IMR-90 (cell line): ENCODE data around the gene COL7A1. TPM values are rescaled to one million over a fixed set of nuclear protein-coding genes. Genes with fewer than 3 reads are reported as not detected.

Experiments
- ATAC-seq: fragments of 200-7000 bp; cut with Tn5 transposase; 2 replicates; pipeline ENCODE4 v1.9.1; 2020; ENCODE audit warnings: low read depth, mild to moderate bottlenecking, moderate library complexity
- BruUV-seq: library from RNA; stranded (reverse); fragments of 400-500 nt; replicated peaks from 2 replicates; lab custom pipeline; 2021; lab: Mats Ljungman, UMichigan
- CTCF ChIA-PET: fragments of 300-600 bp; formaldehyde crosslinking; extraction: SDS; loops from one replicate; lab custom pipeline; 2021; ENCODE audit warnings: antibody characterized with exemption; lab: Yijun Ruan, JAX
- POLR2A ChIA-PET: fragments of 300-600 bp; sonication (Branson Sonifier 250); formaldehyde crosslinking; loops from one replicate; lab custom pipeline; 2022; ENCODE audit warnings: antibody characterized with exemption; ENCODE audit not compliant: unreplicated experiment; lab: Charles Lee
- DNase-seq: peaks from one replicate; pipeline ENCODE4 v3.0.0; 2013
- H2AFZ ChIP-seq: replicated peaks from 2 replicates; pipeline ENCODE3; 2013; ENCODE audit warnings: low read length, mild to moderate bottlenecking; ENCODE audit not compliant: poor library complexity
- H2AK5ac ChIP-seq: 2 replicates; pipeline ENCODE4 v1.6.1; 2013; ENCODE audit warnings: low read depth, low read length, inconsistent platforms
- H2AK9ac ChIP-seq: replicated peaks from 2 replicates; pipeline ENCODE3; 2013; ENCODE audit warnings: mild to moderate bottlenecking, low read depth, low read length, moderate library complexity; ENCODE audit not compliant: poor library complexity
- H2BK120ac ChIP-seq: 2 replicates; pipeline ENCODE4 v1.6.1; 2013; ENCODE audit warnings: low read depth, low read length, inconsistent platforms
- H2BK15ac ChIP-seq: 3 replicates; pipeline ENCODE4 v1.6.1; 2013; ENCODE audit warnings: low read depth, low read length, inconsistent platforms
- H2BK20ac ChIP-seq: 2 replicates; pipeline ENCODE4 v1.6.1; 2013; ENCODE audit warnings: low read depth, mild to moderate bottlenecking, inconsistent platforms, low read length, moderate library complexity
- H2BK5ac ChIP-seq: 2 replicates; pipeline ENCODE4 v1.6.1; 2013; ENCODE audit warnings: mild to moderate bottlenecking, low read depth, low read length, inconsistent platforms; ENCODE audit not compliant: poor library complexity, severe bottlenecking
- H3K14ac ChIP-seq: replicated peaks from 2 replicates; pipeline ENCODE4 v1.6.1; 2013; ENCODE audit warnings: low read depth, low read length, inconsistent platforms
- H3K18ac ChIP-seq: 2 replicates; pipeline ENCODE4 v1.6.1; 2013; ENCODE audit warnings: low read depth, low read length, control low read depth
- H3K23ac ChIP-seq: 2 replicates; pipeline ENCODE4 v1.6.1; 2013; ENCODE audit warnings: low read depth, low read length, inconsistent platforms
- H3K27ac ChIP-seq: 2 replicates; pipeline ENCODE4 v1.5.1; 2013; ENCODE audit warnings: mild to moderate bottlenecking, control low read depth, low read length; ENCODE audit not compliant: insufficient read depth
- H3K27me3 ChIP-seq: 2 replicates; pipeline ENCODE4 v1.6.1; 2013; ENCODE audit warnings: low read length; ENCODE audit not compliant: control insufficient read depth, insufficient read depth
- H3K36me3 ChIP-seq: 2 replicates; pipeline ENCODE4 v1.6.1; 2013; ENCODE audit warnings: low read length, mixed read lengths; ENCODE audit not compliant: control insufficient read depth, insufficient read depth
- H3K4ac ChIP-seq: 2 replicates; pipeline ENCODE4 v1.6.1; 2013; ENCODE audit warnings: low read depth, low read length, inconsistent platforms
- H3K4me1 ChIP-seq: 2 replicates; pipeline ENCODE4 v1.6.1; 2013; ENCODE audit warnings: low read length, mixed read lengths; ENCODE audit not compliant: control insufficient read depth, insufficient read depth
- H3K4me2 ChIP-seq: 2 replicates; pipeline ENCODE4 v1.6.1; 2013; ENCODE audit warnings: low read depth, mild to moderate bottlenecking, control low read depth, low read length, moderate library complexity
- H3K4me3 ChIP-seq: 2 replicates; pipeline ENCODE4 v1.5.1; 2013; ENCODE audit warnings: low read depth, mild to moderate bottlenecking, control low read depth, low read length, moderate library complexity; ENCODE audit not compliant: insufficient read depth
- H3K56ac ChIP-seq: 2 replicates; pipeline ENCODE4 v1.6.1; 2013; ENCODE audit warnings: low read length, inconsistent platforms; ENCODE audit not compliant: insufficient read depth; ENCODE audit errors: extremely low read depth
- H3K79me1 ChIP-seq, 2 experiments: 2 replicates each; pipeline ENCODE4 v1.6.1; 2013; ENCODE audit warnings: low read length in 2 of 2, inconsistent platforms in 1 of 2, low read depth in 1 of 2
- H3K9ac ChIP-seq: 2 replicates; pipeline ENCODE4 v1.6.1; 2013; ENCODE audit warnings: low read depth, low read length, control low read depth
- H3K9me1 ChIP-seq: 2 replicates; pipeline ENCODE4 v1.6.1; 2013; ENCODE audit warnings: low read length, inconsistent platforms; ENCODE audit not compliant: insufficient read depth
- H3K9me3 ChIP-seq: 2 replicates; pipeline ENCODE4 v1.6.1; 2013; ENCODE audit warnings: low read length; ENCODE audit not compliant: control insufficient read depth, insufficient read depth
- H4K20me1 ChIP-seq: 2 replicates; pipeline ENCODE4 v1.6.1; 2013; ENCODE audit warnings: low read length, inconsistent platforms; ENCODE audit not compliant: insufficient read depth
- H4K5ac ChIP-seq: 2 replicates; pipeline ENCODE4 v1.6.1; 2013; ENCODE audit warnings: mild to moderate bottlenecking, low read depth, low read length, control low read depth
- H4K8ac ChIP-seq, 2 experiments: 2 replicates each; pipeline ENCODE4 v1.6.1; 2013; ENCODE audit warnings: low read depth in 2 of 2, low read length in 2 of 2, control low read depth in 1 of 2, inconsistent platforms in 1 of 2
- H4K91ac ChIP-seq: 2 replicates; pipeline ENCODE4 v1.6.1; 2013; ENCODE audit warnings: low read depth, low read length, inconsistent platforms; ENCODE audit not compliant: insufficient read depth
- BHLHE40 ChIP-seq: fragments of 150-350 bp; IDR thresholded peaks from 2 replicates; pipeline ENCODE4 v1.6.1; 2016; ENCODE audit warnings: mild to moderate bottlenecking, low read depth, low read length
- CEBPB ChIP-seq: IDR thresholded peaks from 2 replicates; pipeline ENCODE4 v1.6.1; 2012; ENCODE audit warnings: low read depth, low read length, improper control_type of control experiment
- MAZ ChIP-seq: IDR thresholded peaks from 2 replicates; pipeline ENCODE4 v1.6.1; 2012; ENCODE audit warnings: low read depth, mild to moderate bottlenecking, low read length, improper control_type of control experiment, moderate library complexity, borderline replicate concordance
- WGBS, 2 experiments: methylation state at CpG; one replicate each; pipeline versions ENCODE4 v1.1.5 to v1.1.7; 2013; ENCODE audit warnings: missing lambda C conversion rate in 2 of 2; ENCODE audit not compliant: insufficient read length in 1 of 2; ENCODE audit errors: extremely low coverage in 2 of 2; 5-methylcytosine and 5-hydroxymethylcytosine counted together
- dilution Hi-C: fragments of 300-500 bp; cut with HindIII; formaldehyde crosslinking; loops from one replicate; pipeline ENCODE4 v1.14.3; 2018; ENCODE audit warnings: low sequenced_read_pairs; ENCODE audit not compliant: unreplicated experiment
- in situ Hi-C: fragments of 300-500 bp; cut with MboI; formaldehyde crosslinking; loops from 3 replicates; pipeline ENCODE4 v1.14.3; 2019; ENCODE audit warnings: low sequenced_read_pairs, inconsistent platforms, mixed read lengths
- intact Hi-C: fragments of 100-400 bp; cut with micrococcal nuclease; formaldehyde crosslinking; loops from 2 replicates; pipeline ENCODE4 v1.10.0; 2022
- polyA plus RNA-seq, 3 experiments: library from polyadenylated mRNA; depleted of rRNA; stranded (reverse); fragments of >200 nt; gene quantifications; 2 replicates each; pipeline ENCODE4 v1.2.3, GENCODE V29; 2012; ENCODE audit warnings: low replicate concordance in 1 of 3
- total RNA-seq: library from RNA; depleted of rRNA; stranded (reverse); fragments of >200 nt; gene quantifications from 2 replicates; pipeline ENCODE4 v1.2.3, GENCODE V29; 2012

Gene COL7A1
- total and polyA plus RNA-seq, 2 of the 4 experiments (the other 2 are of a cell fraction): 4.1 to 20.3 TPM

DNA sequence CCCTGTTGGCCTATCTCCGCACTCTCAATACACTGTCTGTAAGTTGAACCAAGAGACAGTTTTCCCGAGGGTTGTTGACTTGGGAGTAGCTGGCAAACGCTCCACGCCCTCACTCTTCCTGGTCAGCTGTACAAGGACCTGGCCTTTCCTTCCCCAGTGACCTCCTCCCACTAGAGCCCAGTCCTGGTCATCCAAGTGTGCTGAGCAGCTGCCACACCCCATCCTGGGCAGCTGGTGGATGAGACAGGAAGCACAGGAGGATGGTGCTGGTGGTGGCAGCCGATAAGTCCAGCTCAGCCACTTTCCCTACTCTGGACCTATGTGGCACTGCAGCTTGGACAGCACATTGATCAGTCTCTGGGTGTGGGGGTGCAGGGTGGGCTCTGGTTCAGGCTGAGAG is 58.3 kb downstream of the COL7A1 start:
- no peak overlapping the region for H4K91ac ChIP-seq
- H2AFZ ChIP-seq: no peak overlapping the region
- H2AK9ac ChIP-seq: no peak overlapping the region
- no peak overlapping the region for H2AK5ac ChIP-seq
- no peak overlapping the region for H3K14ac ChIP-seq
- H3K56ac ChIP-seq: no peak overlapping the region
- ChIA-PET POLR2A (no interaction called here), CTCF (no interaction called here)
- no peaks in the 10 kb centered on the region for H3K4me1 ChIP-seq
- H2BK120ac ChIP-seq: no peak overlapping the region
- WGBS, 2 experiments: 100% methylated on average over 1 of the region's 5 CpGs; no CpG with 5 or more reads in 1 of the 2 experiments
- ATAC-seq (no peak), DNase-seq (no peak)
- H3K9me3 ChIP-seq: no peaks in the 10 kb centered on the region
- no peak overlapping the region for H2BK5ac ChIP-seq
- BruUV-seq: no TSS peak
- peaks cover 49% of the 10 kb centered on the region for H3K36me3 ChIP-seq
- H3K23ac ChIP-seq: no peak overlapping the region
- H3K79me1 ChIP-seq: peaks cover 0 to 4% of the 10 kb centered on the region in 2 experiments; a peak in 2 of 4 replicates
- H2BK20ac ChIP-seq: no peak overlapping the region
- H3K4ac ChIP-seq: no peak overlapping the region
- H2BK15ac ChIP-seq: no peak overlapping the region
- H3K27me3 ChIP-seq: no peaks in the 10 kb centered on the region
- no peak overlapping the region for H3K9ac ChIP-seq
- H3K4me2 ChIP-seq: no peak overlapping the region
- TF ChIP-seq MAZ (no peak), CEBPB (no peak), BHLHE40 (no peak)
- H3K4me3 ChIP-seq: no peak overlapping the region
- H3K27ac ChIP-seq: no peak overlapping the region
- H3K18ac ChIP-seq: no peak overlapping the region
- dilution Hi-C loops: no loop called here
- H4K8ac ChIP-seq: no peak overlapping the region
- no peak overlapping the region for H4K5ac ChIP-seq
- no peaks in the 10 kb centered on the region; the same call in 1 of the 2 replicates for H4K20me1 ChIP-seq
- H3K9me1 ChIP-seq: peaks cover 5% of the 10 kb centered on the region; the same call in 1 of the 2 replicates
- intact Hi-C loops: no loop called here
- in situ Hi-C loops: no loop called here
